ENCODE data around the gene BMF.

DNA sequence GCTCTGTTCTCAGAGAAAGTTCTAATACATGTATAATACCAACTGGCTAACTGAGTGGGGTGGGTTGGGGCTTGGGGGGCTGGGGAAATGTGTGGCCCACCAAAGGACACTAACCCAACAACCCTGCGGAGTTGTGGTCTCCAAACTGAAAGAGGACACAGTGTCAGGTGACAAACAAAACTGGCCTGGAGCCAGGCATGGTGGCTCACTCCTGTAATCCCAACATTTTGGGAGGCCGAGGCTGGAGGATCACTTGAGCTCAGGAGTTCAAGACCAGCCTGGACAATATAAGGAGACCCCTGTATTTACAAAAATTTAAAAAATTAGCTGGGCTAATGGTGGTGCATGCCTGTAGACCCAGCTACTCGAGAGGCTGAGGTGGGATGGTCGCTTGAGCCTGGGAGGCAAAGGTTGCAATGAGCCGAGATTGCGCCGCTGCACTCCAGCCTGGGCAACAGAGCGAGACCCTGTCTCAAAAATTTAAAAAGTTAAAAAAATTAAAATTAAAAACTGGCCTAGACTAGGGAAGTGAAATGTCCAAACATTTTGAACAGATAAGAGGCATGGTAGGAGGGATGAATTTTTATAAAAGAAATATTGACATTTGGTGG, 38.0 kb downstream of the BMF start:
- TF ChIP-seq CTCF (IDR thresholded peaks at IDR 0.05) (no peak), POLR2A (IDR thresholded peaks at IDR 0.05) (no peak)
